AG09319 (cell line): Measurements from ENCODE around the gene ITGBL1.
"Not testable (repeated sequence)": the region's sequence is repeated elsewhere in the genome, so short reads cannot be mapped to it uniquely, and the experiment has no call there.

ENCODE experiments used
- DNase-seq: peaks from one replicate; pipeline ENCODE4 v3.0.0-alpha.2; 2010; ENCODE audit warnings: low read depth; ENCODE audit errors: extremely low read depth
- CTCF ChIP-seq: IDR thresholded peaks from 2 replicates; pipeline ENCODE4 v1.5.1; 2011; ENCODE audit warnings: low read depth, mild to moderate bottlenecking, inconsistent platforms, low read length, moderate library complexity

Gene ITGBL1

GRCh38 chr13:101522607-101523006, 70.1 kb downstream of the ITGBL1 start:
- no peak for DNase-seq
- no peak for TF ChIP-seq CTCF

GRCh38 chr13:101523154-101524131, 71.0 kb downstream of the ITGBL1 start:
- TF ChIP-seq CTCF = no peak
- no peak for DNase-seq

- no peak for DNase-seq
- TF ChIP-seq CTCF = no peak
These were observed 74.7 kb downstream of the ITGBL1 start for GRCh38 chr13:101527130-101527529.

- no peak for TF ChIP-seq CTCF
- no peak for DNase-seq
These were observed 76.9 kb downstream of the ITGBL1 start for GRCh38 chr13:101529422-101529821.

- no peak for DNase-seq
- no peak for TF ChIP-seq CTCF
These were observed 77.8 kb downstream of the ITGBL1 start for GRCh38 chr13:101530293-101530692.

- TF ChIP-seq CTCF = no peak
- DNase-seq = no peak
These were observed 82.8 kb downstream of the ITGBL1 start for GRCh38 chr13:101535192-101535746.

- DNase-seq = no peak
- no peak for TF ChIP-seq CTCF
These were observed 83.6 kb downstream of the ITGBL1 start for GRCh38 chr13:101536079-101536478.

GRCh38 chr13:101544544-101544943, 92.1 kb downstream of the ITGBL1 start:
- not testable (repeated sequence) for DNase-seq
